ENCODE measurements around the gene PCDHB1. TPM values are rescaled to one million over a fixed set of nuclear protein-coding genes. Genes with fewer than 3 reads are reported as not detected.

Gene PCDHB1
- total RNA-seq, 1 experiment from 2014 or later = not detected

GRCh38 chr5:141031006-141031405 is 20.2 kb upstream of the PCDHB1 start:
- H3K27ac ChIP-seq (ENCODE audit: low read depth, low read length) = no peak overlapping the region
- ATAC-seq = no peak
- H3K4me3 ChIP-seq (replicated peaks in 1 of 2; ENCODE audit: low read depth in 1 of 2, low read length in 2 of 2) = no peak overlapping the region
- H3K9me3 ChIP-seq (ENCODE audit: control insufficient read depth in 1 of 2, insufficient read depth in 1 of 2, low read depth in 1 of 2, low read length in 2 of 2) = no peaks in the 10 kb centered on the region
- H3K9ac ChIP-seq (ENCODE audit: low read length) = no peak overlapping the region
- no peaks in the 10 kb centered on the region for H3K9me2 ChIP-seq (ENCODE audit: insufficient read depth)
- no peaks in the 10 kb centered on the region for H3K36me3 ChIP-seq (ENCODE audit: control insufficient read depth in 1 of 2, insufficient read depth in 2 of 2, low read length in 2 of 2)
- H3K27me3 ChIP-seq (ENCODE audit: insufficient read depth, low read length) = no peaks in the 10 kb centered on the region
- ChIA-PET CTCF (no interaction called here), POLR2A (no interaction called here), RAD21 (ENCODE audit: low non-redundant PET in 1 of 2, low total read pairs in 2 of 2, uncharacterized antibody in 2 of 2, unreplicated experiment in 2 of 2) (no interaction called here)
- no peaks in the 10 kb centered on the region for H3K4me1 ChIP-seq (ENCODE audit: control insufficient read depth in 1 of 2, insufficient read depth in 2 of 2, low read length in 2 of 2)
- no peak for TF ChIP-seq POLR2A (IDR thresholded peaks at IDR 0.05; ENCODE audit: borderline replicate concordance, extremely low read depth, insufficient read depth, insufficient read length)
- no peak for TF ChIP-seq ZFX (IDR thresholded peaks at IDR 0.05)
- TF ChIP-seq YY1 (IDR thresholded peaks at IDR 0.05; ENCODE audit: extremely low read depth, insufficient replicate concordance, low read depth, low read length) = no peak
- TF ChIP-seq EZH2 (IDR thresholded peaks at IDR 0.05) = no peak
- TF ChIP-seq EGR1 (IDR thresholded peaks at IDR 0.05; ENCODE audit: low read depth) = no peak
- no peak for TF ChIP-seq ELF1 (IDR thresholded peaks at IDR 0.05; ENCODE audit: borderline replicate concordance, low read depth)
- no peak for TF ChIP-seq SP1 (IDR thresholded peaks at IDR 0.05; ENCODE audit: low read depth)
- no peak overlapping the region for H3K4me2 ChIP-seq (ENCODE audit: low read length)
- no peaks in the 10 kb centered on the region for H3K79me2 ChIP-seq (ENCODE audit: insufficient read depth, low read length)
- intact Hi-C loops (cut with micrococcal nuclease) = no loop called here
- H2AFZ ChIP-seq (ENCODE audit: low read depth, low read length, poor library complexity, severe bottlenecking) = no peak overlapping the region
- no peaks in the 10 kb centered on the region for H4K20me1 ChIP-seq (ENCODE audit: insufficient read depth)
- BruUV-seq (replicated peaks) = no TSS peak
- DNase-seq (ENCODE audit: low read depth, low spot score) = no peak

DNA sequence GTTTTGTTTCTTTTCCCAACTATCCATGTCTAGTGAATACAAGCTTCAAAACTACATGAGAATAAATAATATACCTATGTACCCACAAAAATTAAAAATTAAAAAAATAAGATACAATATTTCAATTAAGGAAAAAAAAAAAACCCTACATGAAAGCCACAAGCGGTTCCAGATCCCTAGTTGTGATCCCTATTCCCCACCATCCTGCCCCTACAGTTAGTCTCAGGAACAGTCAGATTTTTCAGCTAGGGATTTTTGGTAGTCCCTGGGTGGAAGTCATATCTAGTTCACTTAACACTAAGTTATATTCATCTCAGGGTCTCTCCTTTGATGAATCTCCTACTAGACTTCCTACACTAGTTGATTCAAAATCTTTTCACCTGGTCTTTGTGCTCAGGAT is 18.5 kb upstream of the PCDHB1 start:
- H3K9ac ChIP-seq (ENCODE audit: low read length) = no peak overlapping the region
- CTCF ChIA-PET = interaction anchor here (1.5 kb wide), 1 partner anchor 15 kb away, joined by 4 read pairs; no protein-coding TSS in a partner anchor
- BruUV-seq (replicated peaks) = no TSS peak

More for the DNA sequence above, 18.5 kb upstream of the PCDHB1 start:
- H3K27me3 ChIP-seq (ENCODE audit: insufficient read depth, low read length) = no peaks in the 10 kb centered on the region
- POLR2A ChIA-PET = no interaction called here
- no peak overlapping the region for H2AFZ ChIP-seq (ENCODE audit: low read depth, low read length, poor library complexity, severe bottlenecking)
- H3K36me3 ChIP-seq (ENCODE audit: control insufficient read depth in 1 of 2, insufficient read depth in 2 of 2, low read length in 2 of 2) = no peaks in the 10 kb centered on the region
- DNase-seq (ENCODE audit: low read depth, low spot score) (no peak), ATAC-seq (no peak)
- no peaks in the 10 kb centered on the region for H3K4me1 ChIP-seq (ENCODE audit: control insufficient read depth in 1 of 2, insufficient read depth in 2 of 2, low read length in 2 of 2)
- no peak overlapping the region for H3K4me3 ChIP-seq (replicated peaks in 1 of 2; ENCODE audit: low read depth in 1 of 2, low read length in 2 of 2)
- intact Hi-C loops (cut with micrococcal nuclease) = no loop called here
- H4K20me1 ChIP-seq (ENCODE audit: insufficient read depth) = no peaks in the 10 kb centered on the region
- H3K9me3 ChIP-seq (ENCODE audit: control insufficient read depth in 1 of 2, insufficient read depth in 1 of 2, low read depth in 1 of 2, low read length in 2 of 2) = no peaks in the 10 kb centered on the region
- RAD21 ChIA-PET (ENCODE audit: low non-redundant PET in 1 of 2, low total read pairs in 2 of 2, uncharacterized antibody in 2 of 2, unreplicated experiment in 2 of 2) = no interaction called here
- no peaks in the 10 kb centered on the region for H3K9me2 ChIP-seq (ENCODE audit: insufficient read depth)
- no peak overlapping the region for H3K27ac ChIP-seq (ENCODE audit: low read depth, low read length)
- H3K4me2 ChIP-seq (ENCODE audit: low read length) = no peak overlapping the region
- TF ChIP-seq RAD21 (IDR thresholded peaks at IDR 0.05; ENCODE audit: low read depth) (no peak), CEBPB (IDR thresholded peaks at IDR 0.05; ENCODE audit: low read depth) (no peak), FOSL1 (IDR thresholded peaks at IDR 0.05; ENCODE audit: low read depth) (no peak), ELF1 (IDR thresholded peaks at IDR 0.05; ENCODE audit: borderline replicate concordance, low read depth) (no peak)
- TF ChIP-seq, protein P1, sequence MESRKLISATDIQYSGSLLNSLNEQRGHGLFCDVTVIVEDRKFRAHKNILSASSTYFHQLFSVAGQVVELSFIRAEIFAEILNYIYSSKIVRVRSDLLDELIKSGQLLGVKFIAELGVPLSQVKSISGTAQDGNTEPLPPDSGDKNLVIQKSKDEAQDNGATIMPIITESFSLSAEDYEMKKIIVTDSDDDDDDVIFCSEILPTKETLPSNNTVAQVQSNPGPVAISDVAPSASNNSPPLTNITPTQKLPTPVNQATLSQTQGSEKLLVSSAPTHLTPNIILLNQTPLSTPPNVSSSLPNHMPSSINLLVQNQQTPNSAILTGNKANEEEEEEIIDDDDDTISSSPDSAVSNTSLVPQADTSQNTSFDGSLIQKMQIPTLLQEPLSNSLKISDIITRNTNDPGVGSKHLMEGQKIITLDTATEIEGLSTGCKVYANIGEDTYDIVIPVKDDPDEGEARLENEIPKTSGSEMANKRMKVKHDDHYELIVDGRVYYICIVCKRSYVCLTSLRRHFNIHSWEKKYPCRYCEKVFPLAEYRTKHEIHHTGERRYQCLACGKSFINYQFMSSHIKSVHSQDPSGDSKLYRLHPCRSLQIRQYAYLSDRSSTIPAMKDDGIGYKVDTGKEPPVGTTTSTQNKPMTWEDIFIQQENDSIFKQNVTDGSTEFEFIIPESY (IDR thresholded peaks at IDR 0.05; ENCODE audit: extremely low read depth, insufficient replicate concordance, low read length) = no peak
- no peaks in the 10 kb centered on the region for H3K79me2 ChIP-seq (ENCODE audit: insufficient read depth, low read length)
